Stimulated activated CD4-positive, alpha-beta T cell treated with anti-CD3 and anti-CD28 coated beads, TNF-alpha, amount 100 ng/mL, for 48 hours (primary cell): ENCODE data around the gene OR5T1.

Experiments
- DNase-seq, 3 donors: peaks; one replicate each; pipeline ENCODE4 v3.0.0-alpha.2; 2020; ENCODE audit warnings: low read depth in 3 of 3

OR5T1 gene

DNA sequence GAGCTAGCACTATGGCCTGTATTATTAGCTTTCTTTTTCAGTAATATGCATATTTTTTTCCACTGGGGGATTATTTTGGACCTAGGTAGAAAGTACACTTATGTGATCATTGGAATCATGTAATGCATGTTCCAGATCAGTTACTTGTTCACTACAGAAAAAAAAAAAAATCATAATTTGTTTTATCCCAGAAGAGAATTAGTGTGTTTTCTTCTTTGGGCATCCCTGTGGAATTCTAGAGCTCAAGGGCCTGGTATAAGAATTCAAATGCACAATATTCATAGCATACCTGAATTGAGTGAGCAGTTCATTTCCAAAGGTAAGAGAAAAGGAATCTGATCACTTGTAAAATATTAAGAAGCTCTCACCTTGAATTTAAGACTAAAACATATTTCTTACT is at the start of gene OR5T1:
TSS of gene OR5T1 (plus strand) at position 301 of the 400 bp plus-strand sequence. CDS start 1,485 bp downstream, outside the sequence.
- no peak for DNase-seq

DNA sequence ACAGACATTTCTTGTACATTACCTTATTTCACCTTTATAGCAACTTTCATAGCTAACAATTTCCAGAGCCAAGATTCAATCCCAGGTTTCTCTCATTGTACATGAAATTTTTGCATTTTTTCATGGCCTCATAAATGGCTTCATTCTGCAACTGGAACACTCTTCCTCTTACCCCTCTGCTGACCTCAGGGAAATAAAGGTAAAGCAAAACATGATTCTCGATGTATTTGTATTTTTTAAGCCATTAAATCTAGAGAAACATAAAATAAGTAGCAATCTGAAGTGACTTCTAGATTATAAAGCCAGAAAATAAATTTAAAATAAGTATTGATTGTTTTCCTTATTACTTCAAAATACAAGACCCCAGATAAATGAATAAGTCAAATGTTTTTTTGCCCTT is 39.8 kb upstream of the OR5T1 start, which contains the start of gene OR5T2:
TSS of gene OR5T2 (minus strand) at position 101 of the 400 bp plus-strand sequence. CDS start 1,193 bp downstream, outside the sequence.
- DNase-seq: no peak

DNA sequence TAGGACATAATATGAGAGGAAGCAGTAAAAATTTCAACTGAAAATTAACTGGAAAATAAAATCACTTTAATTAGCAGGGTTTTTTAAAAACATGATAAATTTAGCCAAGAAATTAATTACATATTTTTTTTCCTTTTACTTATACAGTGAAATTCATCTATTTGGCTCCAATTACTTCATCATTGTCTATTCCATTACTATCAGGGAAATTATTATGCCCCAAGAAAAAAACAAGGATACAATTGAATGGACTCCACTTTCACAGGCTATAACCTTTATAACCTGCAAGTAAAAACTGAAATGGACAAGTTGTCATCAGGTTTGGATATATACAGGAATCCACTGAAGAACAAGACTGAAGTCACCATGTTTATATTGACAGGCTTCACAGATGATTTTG is 22.0 kb upstream of the OR5T1 start, which contains the start of gene OR5T3:
TSS of gene OR5T3 (plus strand) at position 301 of the 400 bp plus-strand sequence. CDS start at position 301, 0 bp downstream.
- DNase-seq: no peak

DNA sequence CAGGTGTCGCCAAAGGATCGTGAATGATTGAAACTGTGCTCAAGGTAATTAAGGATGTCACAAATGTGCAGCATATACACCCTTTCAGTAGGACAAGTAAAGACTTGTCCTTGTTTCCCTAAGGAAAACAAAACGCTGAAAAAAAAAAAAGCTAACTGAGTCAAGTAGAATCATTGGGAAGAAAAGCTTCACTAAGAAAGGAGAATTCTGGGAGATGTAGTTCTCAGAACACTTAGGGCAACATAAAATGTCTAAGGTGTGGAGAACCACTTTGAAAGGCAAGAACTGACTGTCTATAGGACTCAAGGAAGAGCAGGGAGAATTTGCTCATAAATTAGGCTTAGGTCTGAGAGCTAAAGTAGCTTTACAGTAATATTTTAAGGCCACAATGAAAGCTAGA is 2.9 kb upstream of the OR5T1 start:
- no peak for DNase-seq

DNA sequence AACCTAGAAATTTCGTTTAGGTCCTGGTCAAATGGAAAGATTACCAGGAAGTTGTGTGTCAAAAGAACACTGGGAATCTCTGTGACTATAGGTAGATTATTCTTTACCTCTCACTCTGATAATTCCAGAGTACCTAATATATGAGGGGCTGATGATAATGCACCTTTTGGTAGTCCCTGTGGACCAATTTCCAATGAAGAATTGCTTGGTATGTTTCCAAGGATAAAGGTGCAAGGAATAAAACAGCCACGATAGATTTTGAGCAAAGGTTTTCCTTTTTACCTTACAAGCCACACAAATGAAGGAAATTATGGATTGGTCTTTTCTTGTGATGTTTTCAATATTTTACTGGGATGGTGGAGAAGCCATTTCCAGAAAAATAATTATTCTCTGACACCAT is 18.2 kb downstream of the OR5T1 start, which contains the start of gene OR8H1:
TSS of gene OR8H1 (minus strand) at position 101 of the 400 bp plus-strand sequence. CDS start 1,192 bp downstream, outside the sequence.
- DNase-seq: no peak

DNA sequence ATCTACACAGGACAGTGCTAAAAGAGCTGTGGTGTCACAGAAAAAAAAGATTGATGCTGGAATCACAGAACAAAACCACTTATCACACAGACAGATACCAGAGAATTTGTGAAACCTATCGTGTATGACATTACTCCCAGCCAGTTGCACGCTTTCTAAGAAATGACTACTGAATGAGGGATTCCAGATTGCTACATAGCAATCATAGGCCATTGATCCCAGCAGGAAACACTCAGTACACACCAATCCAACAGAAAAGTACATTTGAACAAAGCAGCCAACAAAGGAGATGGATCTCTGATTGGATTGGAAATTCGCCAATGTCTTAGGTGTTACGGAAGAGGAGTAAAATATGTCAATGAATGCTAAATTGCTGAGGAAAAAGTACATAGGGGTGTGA is 22.9 kb downstream of the OR5T1 start:
- no peak for DNase-seq

DNA sequence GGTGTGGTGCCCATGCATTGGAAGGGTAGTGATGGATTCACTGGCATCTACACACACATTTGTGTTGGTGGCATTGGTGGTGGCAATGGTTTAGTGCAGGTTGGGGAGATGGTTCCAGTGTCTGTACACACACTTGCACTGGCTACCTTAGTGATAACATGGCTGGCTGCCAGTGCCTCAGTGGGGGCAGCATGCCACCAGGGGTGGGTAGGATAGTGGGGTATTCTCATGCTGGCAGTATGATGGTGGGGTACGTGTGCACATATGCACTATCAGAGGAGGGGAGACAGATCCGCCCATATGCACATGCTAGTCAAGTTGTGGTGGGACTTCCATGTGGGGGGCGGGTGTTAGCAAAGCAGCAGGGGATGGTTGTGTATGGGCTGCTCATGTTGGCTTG is 33.9 kb downstream of the OR5T1 start:
- DNase-seq: no peak

DNA sequence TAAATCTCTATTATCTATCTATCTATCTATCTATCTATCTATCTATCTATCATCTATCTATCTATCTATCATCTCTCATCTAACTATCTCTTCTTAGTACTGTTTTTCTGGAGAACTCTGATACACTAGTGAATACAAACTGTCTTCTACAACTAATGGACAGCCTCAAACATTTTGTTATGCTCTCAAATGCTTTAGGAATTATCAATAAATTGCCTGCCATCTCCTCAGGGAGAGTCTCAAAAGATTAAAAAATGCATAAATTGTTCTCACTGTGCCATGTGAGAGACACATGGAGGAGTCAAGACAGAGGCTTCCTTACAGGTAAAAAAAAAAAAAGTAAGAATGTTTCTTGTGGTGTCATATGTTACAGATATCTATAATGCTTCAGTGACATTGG is 40.9 kb downstream of the OR5T1 start, which contains the start of gene OR8K3:
TSS of gene OR8K3 (plus strand) at position 301 of the 400 bp plus-strand sequence. CDS start 3,163 bp downstream, outside the sequence.
- DNase-seq: no peak
